A549 (cell line): Measurements from ENCODE around the gene CLCNKB. TPM values are rescaled to one million over a fixed set of nuclear protein-coding genes. Genes with fewer than 3 reads are reported as not detected.

Experiments
- ATAC-seq, 2 experiments: fragments of 200-7000 bp in 1 of 2; fragments of >200 bp in 1 of 2; cut with Nextera tagmentation in 1 of 2; cut with Tn5 transposase in 1 of 2; 3 replicates each; pipeline versions ENCODE4 v1.8.0 to v1.9.1; 2018 to 2020; ENCODE audit warnings: mild to moderate bottlenecking in 1 of 2, moderate library complexity in 1 of 2
- CTCF ChIA-PET: fragments of 300-600 bp; sonication (Branson Sonifier 250); formaldehyde crosslinking; extraction: SDS; loops from one replicate; lab custom pipeline; 2021; ENCODE audit warnings: antibody characterized with exemption, inconsistent platforms; lab: Yijun Ruan, JAX
- POLR2A ChIA-PET: fragments of 350-600 bp; formaldehyde crosslinking; extraction: SDS; loops from one replicate; lab custom pipeline; 2021; ENCODE audit warnings: antibody characterized with exemption, inconsistent platforms; lab: Yijun Ruan, JAX
- DNase-seq, 2 experiments: peaks; one replicate each; pipeline versions ENCODE4 v3.0.0 to v3.0.0-alpha.2; 2011 to 2016; ENCODE audit warnings: low read depth in 1 of 2, low spot score in 1 of 2
- FAIRE-seq: peaks from 2 replicates; lab custom pipeline; 2011; peaks lifted over from hg19 to GRCh38; lab: Jason Lieb, UNC
- H3K27ac ChIP-seq, 2 experiments: fragments of >200 bp; sonication (Bioruptor Twin); formaldehyde crosslinking; 3 replicates each; pipeline ENCODE4 v1.5.1; 2016 to 2017
- H3K4me1 ChIP-seq: fragments of >200 bp; sonication (Bioruptor Twin); formaldehyde crosslinking; 3 replicates; pipeline ENCODE4 v1.6.1; 2016
- H3K4me2 ChIP-seq: fragments of >200 bp; sonication (Bioruptor Twin); formaldehyde crosslinking; 3 replicates; pipeline ENCODE4 v1.6.1; 2016
- H3K4me3 ChIP-seq: fragments of >200 bp; sonication (Bioruptor Twin); formaldehyde crosslinking; 3 replicates; pipeline ENCODE4 v1.5.1; 2016
- H3K9me3 ChIP-seq: fragments of >200 bp; sonication (Bioruptor Twin); formaldehyde crosslinking; 3 replicates; pipeline ENCODE4 v1.6.1; 2016
- CHD2 ChIP-seq: fragments of 150-350 bp; IDR thresholded peaks from 2 replicates; pipeline ENCODE4 v1.6.1; 2014; ENCODE audit warnings: low read length; ENCODE audit not compliant: partially characterized antibody
- EHMT2 ChIP-seq: fragments of 200-600 bp; sonication (generic); IDR thresholded peaks from 2 replicates; pipeline ENCODE4 v1.6.1; 2016; ENCODE audit warnings: antibody characterized with exemption, low read depth, mild to moderate bottlenecking, moderate library complexity
- FOXS1 ChIP-seq: fragments of 250-450 bp; sonication (Bioruptor Pico); IDR thresholded peaks from 2 replicates; pipeline ENCODE4 v1.5.0; 2020; ENCODE audit warnings: mild to moderate bottlenecking, moderate library complexity
- KDM5A ChIP-seq: fragments of 200-600 bp; sonication (generic); IDR thresholded peaks from 2 replicates; pipeline ENCODE4 v1.6.1; 2016; ENCODE audit warnings: antibody characterized with exemption, mild to moderate bottlenecking
- MYC ChIP-seq: IDR thresholded peaks from 2 replicates; pipeline ENCODE4 v1.6.1; 2012; ENCODE audit warnings: mild to moderate bottlenecking, inconsistent platforms, low read length, improper control_type of control experiment, borderline replicate concordance
- PHF8 ChIP-seq: fragments of 200-600 bp; sonication (generic); IDR thresholded peaks from 2 replicates; pipeline ENCODE4 v1.6.1; 2016; ENCODE audit warnings: low read depth, mild to moderate bottlenecking, antibody characterized with exemption, moderate library complexity, borderline replicate concordance
- TFCP2L1 ChIP-seq: fragments of 250-450 bp; sonication (Bioruptor Pico); IDR thresholded peaks from 2 replicates; pipeline ENCODE4 v1.5.0; 2021; ENCODE audit warnings: mild to moderate bottlenecking
- TP53 ChIP-seq: fragments of 250-450 bp; sonication (Bioruptor Pico); IDR thresholded peaks from 2 replicates; pipeline ENCODE4 v1.5.0; 2021; ENCODE audit warnings: mild to moderate bottlenecking, moderate library complexity
- ZFP36 ChIP-seq: fragments of 450-650 bp; IDR thresholded peaks from 2 replicates; pipeline ENCODE4 v1.6.1; 2014; ENCODE audit warnings: borderline replicate concordance; ENCODE audit not compliant: partially characterized antibody
- WGBS: methylation state at CpG from one replicate; pipeline ENCODE4 v1.1.6; 2017; ENCODE audit errors: missing lambda C conversion rate; 5-methylcytosine and 5-hydroxymethylcytosine counted together
- polyA plus RNA-seq, 4 experiments: library from polyadenylated mRNA; depleted of rRNA in 3 of 4; stranded (reverse); fragments of >200 nt; fragmentation: RNase III in 1 of 4; extraction: RNeasy Plus Mini Kit Qiagen cat#74134 plus additional on column Dnase treatment in 1 of 4; gene quantifications; 2 replicates in 3 of 4; 3 replicates in 1 of 4; pipeline ENCODE4 v1.2.3, GENCODE V29; 2011 to 2017
- TF ChIP-seq, protein P1 (sequence below): fragments of >200 bp; sonication (Bioruptor Twin); formaldehyde crosslinking; IDR thresholded peaks from 3 replicates; pipeline ENCODE4 v1.6.1; 2016
- TF ChIP-seq, protein P2 (sequence below): fragments of 150-350 bp; IDR thresholded peaks from 2 replicates; pipeline ENCODE4 v1.6.1; 2014; ENCODE audit warnings: low read depth, mild to moderate bottlenecking, low read length
- TF ChIP-seq, protein P3 (sequence below): fragments of 250-450 bp; sonication (Bioruptor Pico); IDR thresholded peaks from 2 replicates; pipeline ENCODE4 v1.5.0; 2020; ENCODE audit warnings: low read depth, mild to moderate bottlenecking, moderate library complexity
- TF ChIP-seq, protein P4 (sequence below): fragments of >200 bp; sonication (Bioruptor Twin); formaldehyde crosslinking; IDR thresholded peaks from 3 replicates; pipeline ENCODE4 v1.5.1; 2016

CLCNKB gene
- polyA plus RNA-seq, 2 of the 4 experiments (the other 2 are of a cell fraction), result 0.08 to 0.14 TPM

DNA sequence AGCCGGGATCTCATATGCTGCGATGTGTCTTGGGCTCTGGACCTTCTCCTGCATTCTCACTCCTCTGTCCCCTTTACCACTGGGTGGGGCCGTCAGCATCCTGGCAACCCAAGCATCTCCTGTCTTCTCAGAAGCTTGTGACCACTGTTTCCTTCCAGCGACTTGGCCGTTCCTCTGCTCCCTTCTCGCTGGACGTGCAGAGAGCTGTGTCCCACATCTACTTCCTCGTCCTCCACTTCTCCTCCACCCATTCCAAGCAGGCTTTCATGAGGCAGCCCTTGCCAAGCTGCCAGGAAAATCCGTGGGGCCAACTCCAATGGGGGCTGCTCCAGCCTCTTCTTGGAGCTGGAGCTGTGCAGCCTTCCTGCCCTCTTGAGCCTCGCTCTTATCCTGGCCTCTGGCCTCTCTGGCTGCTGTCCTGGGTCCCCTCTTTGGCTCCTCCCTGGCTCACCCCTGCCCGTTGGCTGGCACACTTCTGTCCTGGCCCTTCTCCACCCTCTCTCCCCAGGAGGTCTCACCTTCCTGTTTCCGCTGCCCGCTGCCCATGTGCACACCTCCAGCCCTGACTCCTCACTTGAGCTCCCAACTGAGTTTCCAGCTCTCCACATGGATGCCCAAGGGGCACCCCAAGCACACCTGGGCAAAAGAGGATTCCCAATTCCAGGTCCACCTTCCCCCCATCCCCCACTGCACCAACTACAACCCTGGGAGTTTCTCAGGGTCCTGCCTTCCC is 21.1 kb downstream of the CLCNKB start:
- CTCF ChIA-PET, result interaction anchor here (0.5 to 1.9 kb wide), 4 partner anchors 9 to 470 kb away, joined by 3 to 7 read pairs (median 4); partner anchors contain the start of gene FAM131C
- no peak overlapping the region for H3K4me3 ChIP-seq
- TF ChIP-seq TP53 (CRISPR knock-in tag) (no peak), EHMT2 (no peak), PHF8 (no peak), KDM5A (no peak)
- TF ChIP-seq, protein P1, sequence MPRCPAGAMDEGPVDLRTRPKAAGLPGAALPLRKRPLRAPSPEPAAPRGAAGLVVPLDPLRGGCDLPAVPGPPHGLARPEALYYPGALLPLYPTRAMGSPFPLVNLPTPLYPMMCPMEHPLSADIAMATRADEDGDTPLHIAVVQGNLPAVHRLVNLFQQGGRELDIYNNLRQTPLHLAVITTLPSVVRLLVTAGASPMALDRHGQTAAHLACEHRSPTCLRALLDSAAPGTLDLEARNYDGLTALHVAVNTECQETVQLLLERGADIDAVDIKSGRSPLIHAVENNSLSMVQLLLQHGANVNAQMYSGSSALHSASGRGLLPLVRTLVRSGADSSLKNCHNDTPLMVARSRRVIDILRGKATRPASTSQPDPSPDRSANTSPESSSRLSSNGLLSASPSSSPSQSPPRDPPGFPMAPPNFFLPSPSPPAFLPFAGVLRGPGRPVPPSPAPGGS, result no peak
- TF ChIP-seq, protein P2, sequence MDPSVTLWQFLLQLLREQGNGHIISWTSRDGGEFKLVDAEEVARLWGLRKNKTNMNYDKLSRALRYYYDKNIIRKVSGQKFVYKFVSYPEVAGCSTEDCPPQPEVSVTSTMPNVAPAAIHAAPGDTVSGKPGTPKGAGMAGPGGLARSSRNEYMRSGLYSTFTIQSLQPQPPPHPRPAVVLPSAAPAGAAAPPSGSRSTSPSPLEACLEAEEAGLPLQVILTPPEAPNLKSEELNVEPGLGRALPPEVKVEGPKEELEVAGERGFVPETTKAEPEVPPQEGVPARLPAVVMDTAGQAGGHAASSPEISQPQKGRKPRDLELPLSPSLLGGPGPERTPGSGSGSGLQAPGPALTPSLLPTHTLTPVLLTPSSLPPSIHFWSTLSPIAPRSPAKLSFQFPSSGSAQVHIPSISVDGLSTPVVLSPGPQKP, result no peak
- TF ChIP-seq, protein P3, sequence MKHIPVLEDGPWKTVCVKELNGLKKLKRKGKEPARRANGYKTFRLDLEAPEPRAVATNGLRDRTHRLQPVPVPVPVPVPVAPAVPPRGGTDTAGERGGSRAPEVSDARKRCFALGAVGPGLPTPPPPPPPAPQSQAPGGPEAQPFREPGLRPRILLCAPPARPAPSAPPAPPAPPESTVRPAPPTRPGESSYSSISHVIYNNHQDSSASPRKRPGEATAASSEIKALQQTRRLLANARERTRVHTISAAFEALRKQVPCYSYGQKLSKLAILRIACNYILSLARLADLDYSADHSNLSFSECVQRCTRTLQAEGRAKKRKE, result no peak
- TF ChIP-seq, protein P4, sequence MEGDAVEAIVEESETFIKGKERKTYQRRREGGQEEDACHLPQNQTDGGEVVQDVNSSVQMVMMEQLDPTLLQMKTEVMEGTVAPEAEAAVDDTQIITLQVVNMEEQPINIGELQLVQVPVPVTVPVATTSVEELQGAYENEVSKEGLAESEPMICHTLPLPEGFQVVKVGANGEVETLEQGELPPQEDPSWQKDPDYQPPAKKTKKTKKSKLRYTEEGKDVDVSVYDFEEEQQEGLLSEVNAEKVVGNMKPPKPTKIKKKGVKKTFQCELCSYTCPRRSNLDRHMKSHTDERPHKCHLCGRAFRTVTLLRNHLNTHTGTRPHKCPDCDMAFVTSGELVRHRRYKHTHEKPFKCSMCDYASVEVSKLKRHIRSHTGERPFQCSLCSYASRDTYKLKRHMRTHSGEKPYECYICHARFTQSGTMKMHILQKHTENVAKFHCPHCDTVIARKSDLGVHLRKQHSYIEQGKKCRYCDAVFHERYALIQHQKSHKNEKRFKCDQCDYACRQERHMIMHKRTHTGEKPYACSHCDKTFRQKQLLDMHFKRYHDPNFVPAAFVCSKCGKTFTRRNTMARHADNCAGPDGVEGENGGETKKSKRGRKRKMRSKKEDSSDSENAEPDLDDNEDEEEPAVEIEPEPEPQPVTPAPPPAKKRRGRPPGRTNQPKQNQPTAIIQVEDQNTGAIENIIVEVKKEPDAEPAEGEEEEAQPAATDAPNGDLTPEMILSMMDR, result no peak
- TF ChIP-seq, all 56 proteins: peak for 0
- Histone ChIP-seq H3K27ac (no peak overlapping the region; a peak in 1 of 6 replicates), H3K4me1 (peaks cover 26% of the 10 kb centered on the region), H3K4me2 (no peak overlapping the region), H3K9me3 (no peaks in the 10 kb centered on the region)
- FAIRE-seq (no peak), ATAC-seq (peak in 1 of 2 experiments; percentile 10; a peak in 3 of 6 replicates), DNase-seq (no peak)
- POLR2A ChIA-PET, result no interaction called here
- WGBS, result 74% methylated on average over 13 of the region's 13 CpGs

DNA sequence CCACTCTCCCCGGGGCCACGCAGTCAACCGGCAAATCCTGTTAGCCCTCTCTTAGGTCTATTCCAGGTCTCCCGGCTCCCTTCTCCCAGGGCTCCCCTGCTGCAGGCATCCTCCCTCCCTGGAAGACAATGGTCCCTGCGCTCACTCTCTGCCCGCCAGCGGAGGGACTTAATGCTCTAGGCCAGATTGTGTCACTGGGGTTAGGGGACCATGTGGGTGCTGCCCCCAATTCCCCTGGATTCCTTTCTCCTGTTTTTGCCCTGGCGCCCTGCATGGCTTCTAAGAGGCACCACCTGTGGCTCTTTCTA is 21.6 kb downstream of the CLCNKB start:
- Histone ChIP-seq H3K27ac (no peak overlapping the region; a peak in 1 of 6 replicates), H3K4me1 (peaks cover 26% of the 10 kb centered on the region), H3K9me3 (no peaks in the 10 kb centered on the region), H3K4me2 (no peak overlapping the region), H3K4me3 (no peak overlapping the region)
- CTCF ChIA-PET, result interaction anchor here (1.0 to 1.9 kb wide), 3 partner anchors 8 to 14 kb away, joined by 3 to 7 read pairs (median 4); partner anchors contain the start of gene FAM131C
- no peak for ATAC-seq
- WGBS, result 96% methylated on average over 8 of the region's 8 CpGs
- TF ChIP-seq FOXS1 (no peak), MYC (no peak), TFCP2L1 (CRISPR knock-in tag) (no peak), PHF8 (no peak), CHD2 (no peak)
- POLR2A ChIA-PET, result no interaction called here
- FAIRE-seq, result no peak
- no peak for DNase-seq

DNA sequence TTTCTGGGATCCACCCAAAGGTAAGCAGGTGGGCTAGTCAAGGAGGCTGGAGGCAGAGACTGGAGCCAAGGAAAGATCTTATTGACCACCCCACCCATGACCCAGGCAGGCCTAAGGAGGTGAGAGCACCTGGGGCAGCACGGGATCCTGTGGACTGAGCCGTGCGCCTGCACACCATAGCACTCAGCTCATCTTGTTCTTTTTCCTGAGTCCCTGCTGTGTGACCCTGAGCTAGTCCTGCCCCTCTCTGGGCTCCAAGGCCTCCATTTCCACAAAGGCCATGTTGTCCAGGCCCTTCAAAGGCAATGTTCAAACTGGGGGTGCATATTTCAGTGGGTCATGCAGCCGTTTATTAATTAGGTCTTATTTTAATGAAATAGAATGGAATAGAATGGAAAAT is 22.7 kb downstream of the CLCNKB start:
- FAIRE-seq (no peak), DNase-seq (no peak), ATAC-seq (no peak)
- no peak overlapping the region for H3K4me3 ChIP-seq
- H3K4me2 ChIP-seq, result no peak overlapping the region; the same call in 2 of the 3 replicates
- 73% methylated on average over 4 of the region's 4 CpGs for WGBS
- POLR2A ChIA-PET, result no interaction called here
- CTCF ChIA-PET, result interaction anchor here (0.5 to 1.5 kb wide), 5 partner anchors 16 to 473 kb away, joined by 3 to 5 read pairs (median 3); no protein-coding TSS in a partner anchor
- H3K4me1 ChIP-seq, result peaks cover 26% of the 10 kb centered on the region
- H3K9me3 ChIP-seq, result no peaks in the 10 kb centered on the region
- H3K27ac ChIP-seq, result peak overlapping the region in 1 of 2 experiments; percentile 66; a peak in 1 of 6 replicates
- TF ChIP-seq ZFP36, result no peak
